IPS DF 4.7 (cell line): ENCODE results near the gene LHX2.

ENCODE experiments used
- DNase-seq: peaks from one replicate; pipeline ENCODE4 v3.0.0-alpha.2; 2013; ENCODE audit warnings: low spot score; ENCODE audit errors: extremely low read depth

LHX2 gene

GRCh38 chr9:124060844-124061605, 49.5 kb downstream of the LHX2 start:
- DNase-seq, result no peak

GRCh38 chr9:124062172-124062571, 50.6 kb downstream of the LHX2 start:
- no peak for DNase-seq

- DNase-seq, result no peak
Measured at GRCh38 chr9:124066783-124067577, 55.4 kb downstream of the LHX2 start.

GRCh38 chr9:124068251-124068650, 56.7 kb downstream of the LHX2 start:
- DNase-seq, result no peak

- DNase-seq, result no peak
Measured at GRCh38 chr9:124074746-124075145, 63.2 kb downstream of the LHX2 start.

GRCh38 chr9:124075761-124076160, 64.2 kb downstream of the LHX2 start:
- DNase-seq, result no peak

- no peak for DNase-seq
Measured at GRCh38 chr9:124077915-124078572, 66.5 kb downstream of the LHX2 start.

- no peak for DNase-seq
Measured at GRCh38 chr9:124078641-124079040, 67.1 kb downstream of the LHX2 start.

- DNase-seq, result no peak
Measured at GRCh38 chr9:124079176-124079925, 67.8 kb downstream of the LHX2 start.

GRCh38 chr9:124082622-124083021, 71.1 kb downstream of the LHX2 start:
- DNase-seq, result no peak
